ENCODE measurements around the gene HSD17B7. TPM values are rescaled to one million over a fixed set of nuclear protein-coding genes. Genes with fewer than 3 reads are reported as not detected.
"Not testable (repeated sequence)": the region's sequence is repeated elsewhere in the genome, so short reads cannot be mapped to it uniquely, and the experiment has no call there.

Gene HSD17B7
- total and polyA plus RNA-seq, 2 of the 13 experiments (the other 11 are each of a cell fraction or from before 2014, with no cell fraction given) = 43.9 to 84.9 TPM

DNA sequence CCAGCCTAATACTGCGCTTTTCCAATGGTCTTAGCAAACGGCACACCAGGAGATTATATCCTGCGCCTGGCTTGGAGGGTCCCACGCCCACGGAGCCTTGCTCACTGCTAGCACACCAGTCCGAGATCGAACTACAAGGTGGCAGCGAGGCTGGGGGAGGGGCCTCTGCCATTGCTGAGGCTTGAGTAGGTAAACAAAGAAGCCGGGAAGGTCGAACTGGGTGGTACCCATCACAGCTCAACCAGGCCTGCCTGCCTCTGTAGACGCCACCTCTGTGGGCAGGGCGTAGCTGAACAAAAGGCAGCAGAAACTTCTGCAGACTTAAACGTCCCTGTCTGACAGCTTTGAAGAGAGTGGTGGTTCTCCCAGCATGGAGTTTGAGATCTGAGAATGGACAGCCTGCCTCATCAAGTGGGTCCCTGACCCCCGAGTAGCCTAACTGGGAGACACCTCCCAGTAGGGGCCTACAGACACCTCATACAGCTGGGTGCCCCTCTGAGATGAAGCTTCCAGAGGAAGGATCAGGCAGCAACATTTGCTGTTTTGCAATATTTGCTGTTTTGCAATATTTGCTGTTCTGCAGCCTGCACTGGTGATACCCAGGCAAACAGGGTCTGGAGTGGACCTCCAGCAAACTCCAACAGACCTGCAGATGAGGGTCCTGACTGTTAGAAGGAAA lies 44.1 kb upstream of the HSD17B7 start (continued):
- TF ChIP-seq ZNF12 (CRISPR knock-in tag; IDR thresholded peaks at IDR 0.05) (peak; percentile 95), ARNT2 (CRISPR knock-in tag; IDR thresholded peaks at IDR 0.05; ENCODE audit: low read depth) (peak; percentile 43; the same call in 1 of the 2 replicates), GFI1 (CRISPR knock-in tag; IDR thresholded peaks at IDR 0.05; ENCODE audit: borderline replicate concordance) (peak; percentile 59; the same call in 1 of the 2 replicates), FOXC1 (CRISPR knock-in tag; IDR thresholded peaks at IDR 0.05; ENCODE audit: borderline replicate concordance) (0 out of 2 replicates have a peak, but pooled peaks have one; percentile 44), MIXL1 (CRISPR knock-in tag; IDR thresholded peaks at IDR 0.05) (0 out of 2 replicates have a peak, but pooled peaks have one; percentile 25), KLF16 (CRISPR knock-in tag; IDR thresholded peaks at IDR 0.05) (peak in 1 of 2 experiments; percentile 78; a peak in 1 of 4 replicates), THAP11 (CRISPR knock-in tag; IDR thresholded peaks at IDR 0.05) (peak; percentile 65), FOXJ3 (CRISPR knock-in tag; IDR thresholded peaks at IDR 0.05; ENCODE audit: borderline replicate concordance) (peak; percentile 83; the same call in 1 of the 2 replicates), HOXA3 (CRISPR knock-in tag; IDR thresholded peaks at IDR 0.05) (0 out of 2 replicates have a peak, but pooled peaks have one; percentile 16), BORCS8-MEF2B (CRISPR knock-in tag; IDR thresholded peaks at IDR 0.05) (peak; percentile 64; the same call in 1 of the 2 replicates), DPF2 (CRISPR knock-in tag; IDR thresholded peaks at IDR 0.05; ENCODE audit: borderline replicate concordance, low read depth) (peak; percentile 85), ZNF703 (CRISPR knock-in tag; IDR thresholded peaks at IDR 0.05; ENCODE audit: borderline replicate concordance) (peak; percentile 66; the same call in 1 of the 2 replicates), SALL1 (CRISPR knock-in tag; IDR thresholded peaks at IDR 0.05) (peak; percentile 93), FOSL2 (CRISPR knock-in tag; IDR thresholded peaks at IDR 0.05) (peak; percentile 68), ETV6 (CRISPR knock-in tag; conservative IDR thresholded peaks at IDR 0.05) (0 out of 2 replicates have a peak, but pooled peaks have one; percentile 48), SAP130 (CRISPR knock-in tag; IDR thresholded peaks at IDR 0.05; ENCODE audit: low read depth) (peak; percentile 49), ZFX (CRISPR knock-in tag; IDR thresholded peaks at IDR 0.05; ENCODE audit: low read depth) (peak; percentile 61)
- TF ChIP-seq, protein P1, sequence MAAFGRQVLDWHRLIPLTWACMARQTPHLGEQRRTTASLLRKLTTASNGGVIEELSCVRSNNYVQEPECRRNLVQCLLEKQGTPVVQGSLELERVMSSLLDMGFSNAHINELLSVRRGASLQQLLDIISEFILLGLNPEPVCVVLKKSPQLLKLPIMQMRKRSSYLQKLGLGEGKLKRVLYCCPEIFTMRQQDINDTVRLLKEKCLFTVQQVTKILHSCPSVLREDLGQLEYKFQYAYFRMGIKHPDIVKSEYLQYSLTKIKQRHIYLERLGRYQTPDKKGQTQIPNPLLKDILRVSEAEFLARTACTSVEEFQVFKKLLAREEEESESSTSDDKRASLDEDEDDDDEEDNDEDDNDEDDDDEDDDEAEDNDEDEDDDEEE (CRISPR knock-in tag; IDR thresholded peaks at IDR 0.05) = 0 out of 2 replicates have a peak, but pooled peaks have one; percentile 33
- TF ChIP-seq, protein P2, sequence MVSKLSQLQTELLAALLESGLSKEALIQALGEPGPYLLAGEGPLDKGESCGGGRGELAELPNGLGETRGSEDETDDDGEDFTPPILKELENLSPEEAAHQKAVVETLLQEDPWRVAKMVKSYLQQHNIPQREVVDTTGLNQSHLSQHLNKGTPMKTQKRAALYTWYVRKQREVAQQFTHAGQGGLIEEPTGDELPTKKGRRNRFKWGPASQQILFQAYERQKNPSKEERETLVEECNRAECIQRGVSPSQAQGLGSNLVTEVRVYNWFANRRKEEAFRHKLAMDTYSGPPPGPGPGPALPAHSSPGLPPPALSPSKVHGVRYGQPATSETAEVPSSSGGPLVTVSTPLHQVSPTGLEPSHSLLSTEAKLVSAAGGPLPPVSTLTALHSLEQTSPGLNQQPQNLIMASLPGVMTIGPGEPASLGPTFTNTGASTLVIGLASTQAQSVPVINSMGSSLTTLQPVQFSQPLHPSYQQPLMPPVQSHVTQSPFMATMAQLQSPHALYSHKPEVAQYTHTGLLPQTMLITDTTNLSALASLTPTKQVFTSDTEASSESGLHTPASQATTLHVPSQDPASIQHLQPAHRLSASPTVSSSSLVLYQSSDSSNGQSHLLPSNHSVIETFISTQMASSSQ (IDR thresholded peaks at IDR 0.05; ENCODE audit: low read depth) = not testable (repeated sequence)
- TF ChIP-seq, protein P2 (CRISPR knock-in tag; IDR thresholded peaks at IDR 0.05; ENCODE audit: borderline replicate concordance) = peak; percentile 48; the same call in 1 of the 2 replicates
- TF ChIP-seq, protein P3, sequence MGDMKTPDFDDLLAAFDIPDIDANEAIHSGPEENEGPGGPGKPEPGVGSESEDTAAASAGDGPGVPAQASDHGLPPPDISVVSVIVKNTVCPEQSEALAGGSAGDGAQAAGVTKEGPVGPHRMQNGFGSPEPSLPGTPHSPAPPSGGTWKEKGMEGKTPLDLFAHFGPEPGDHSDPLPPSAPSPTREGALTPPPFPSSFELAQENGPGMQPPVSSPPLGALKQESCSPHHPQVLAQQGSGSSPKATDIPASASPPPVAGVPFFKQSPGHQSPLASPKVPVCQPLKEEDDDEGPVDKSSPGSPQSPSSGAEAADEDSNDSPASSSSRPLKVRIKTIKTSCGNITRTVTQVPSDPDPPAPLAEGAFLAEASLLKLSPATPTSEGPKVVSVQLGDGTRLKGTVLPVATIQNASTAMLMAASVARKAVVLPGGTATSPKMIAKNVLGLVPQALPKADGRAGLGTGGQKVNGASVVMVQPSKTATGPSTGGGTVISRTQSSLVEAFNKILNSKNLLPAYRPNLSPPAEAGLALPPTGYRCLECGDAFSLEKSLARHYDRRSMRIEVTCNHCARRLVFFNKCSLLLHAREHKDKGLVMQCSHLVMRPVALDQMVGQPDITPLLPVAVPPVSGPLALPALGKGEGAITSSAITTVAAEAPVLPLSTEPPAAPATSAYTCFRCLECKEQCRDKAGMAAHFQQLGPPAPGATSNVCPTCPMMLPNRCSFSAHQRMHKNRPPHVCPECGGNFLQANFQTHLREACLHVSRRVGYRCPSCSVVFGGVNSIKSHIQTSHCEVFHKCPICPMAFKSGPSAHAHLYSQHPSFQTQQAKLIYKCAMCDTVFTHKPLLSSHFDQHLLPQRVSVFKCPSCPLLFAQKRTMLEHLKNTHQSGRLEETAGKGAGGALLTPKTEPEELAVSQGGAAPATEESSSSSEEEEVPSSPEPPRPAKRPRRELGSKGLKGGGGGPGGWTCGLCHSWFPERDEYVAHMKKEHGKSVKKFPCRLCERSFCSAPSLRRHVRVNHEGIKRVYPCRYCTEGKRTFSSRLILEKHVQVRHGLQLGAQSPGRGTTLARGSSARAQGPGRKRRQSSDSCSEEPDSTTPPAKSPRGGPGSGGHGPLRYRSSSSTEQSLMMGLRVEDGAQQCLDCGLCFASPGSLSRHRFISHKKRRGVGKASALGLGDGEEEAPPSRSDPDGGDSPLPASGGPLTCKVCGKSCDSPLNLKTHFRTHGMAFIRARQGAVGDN (CRISPR knock-in tag; IDR thresholded peaks at IDR 0.05) = peak; percentile 52
